ENCODE data around the gene AUTS2.
A peak's percentile ranks its signal among the peaks of the same experiment; 100 is the strongest.

Gene AUTS2

GRCh38 chr7:70374772-70375533, 776.7 kb downstream of the AUTS2 start:
- no peak for DNase-seq

DNA sequence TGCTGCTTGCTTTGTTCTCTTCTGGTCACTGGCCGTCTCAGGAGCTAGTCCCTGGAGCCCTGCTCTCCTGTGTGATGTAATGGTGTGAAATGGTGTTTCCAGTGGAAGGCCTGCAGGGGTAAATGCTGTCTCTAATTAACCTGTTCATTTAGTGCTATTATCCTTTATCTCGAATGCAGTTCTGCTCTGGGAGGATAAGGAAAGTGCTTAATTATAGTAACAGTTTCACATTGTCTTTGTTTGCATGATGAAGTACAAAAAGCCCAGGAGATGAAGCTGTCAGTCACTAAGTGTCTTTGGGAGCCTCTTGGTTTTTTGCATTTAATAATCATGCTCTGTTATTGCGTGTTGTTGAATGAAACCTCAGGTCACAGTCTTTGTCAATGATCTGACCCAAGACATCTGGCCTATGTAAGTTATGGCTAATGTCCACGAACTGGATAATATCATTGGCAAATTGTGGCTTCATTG, 778.3 kb downstream of the AUTS2 start:
- no peak for DNase-seq

- no peak for DNase-seq
Observed at GRCh38 chr7:70377957-70378356, 779.7 kb downstream of the AUTS2 start.

DNA sequence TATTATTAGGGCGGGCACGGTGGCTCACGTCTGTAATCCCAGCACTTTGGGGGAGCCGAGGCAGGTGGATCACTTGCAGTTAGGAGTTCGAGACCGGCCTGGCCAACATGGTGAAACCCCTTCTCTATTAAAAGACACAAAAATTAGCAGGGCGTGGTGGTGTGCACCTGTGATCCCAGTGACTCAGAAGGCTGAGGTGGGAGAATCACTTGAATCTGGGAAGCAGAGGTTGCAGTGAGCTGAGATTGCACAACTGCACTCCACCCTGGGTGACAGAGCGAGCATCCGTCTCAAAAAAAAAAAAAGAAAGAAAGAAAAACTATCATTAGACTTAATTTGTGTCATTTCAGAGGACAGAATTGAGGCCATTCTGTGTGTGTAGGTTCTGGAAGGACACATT, 780.9 kb downstream of the AUTS2 start:
- no peak for DNase-seq

GRCh38 chr7:70380421-70381015, 782.2 kb downstream of the AUTS2 start:
- DNase-seq = peak; percentile 64

DNA sequence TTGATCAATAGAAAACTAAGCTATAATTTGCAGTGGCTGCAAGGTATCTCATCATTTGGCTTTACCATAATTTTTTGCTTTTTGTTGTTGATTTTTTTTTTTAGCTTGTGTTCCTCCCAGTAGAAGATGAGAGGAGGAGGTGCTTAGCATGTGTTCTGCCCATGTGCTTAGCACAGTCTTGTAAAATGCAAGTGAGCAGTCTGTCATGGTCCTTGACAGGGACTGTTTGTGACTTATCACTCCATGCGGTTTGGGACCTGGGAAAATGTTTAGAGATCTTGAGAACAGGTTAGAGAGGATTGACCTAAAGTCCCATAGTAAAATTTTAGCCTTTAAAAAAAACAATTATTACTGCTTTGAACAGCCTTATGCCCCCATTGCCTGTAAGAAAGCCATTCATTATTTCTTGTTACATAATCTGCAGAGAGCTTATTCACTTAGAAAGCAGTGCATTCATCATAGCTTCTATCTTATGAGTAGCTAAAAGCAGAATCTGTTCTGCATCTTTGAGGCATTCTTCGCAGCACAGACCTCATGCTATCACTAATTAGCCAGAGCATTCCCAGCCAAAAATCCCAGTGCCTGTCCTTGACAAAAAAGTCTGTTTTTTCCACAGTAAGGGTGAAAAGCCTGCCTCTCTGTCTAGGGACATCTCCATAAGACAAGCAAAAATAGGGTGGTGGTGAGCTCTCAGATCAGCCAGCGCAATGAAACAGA, 784.9 kb downstream of the AUTS2 start:
- peak; percentile 16 for DNase-seq

- DNase-seq = no peak
Observed at GRCh38 chr7:70384024-70384423, 785.7 kb downstream of the AUTS2 start.

DNA sequence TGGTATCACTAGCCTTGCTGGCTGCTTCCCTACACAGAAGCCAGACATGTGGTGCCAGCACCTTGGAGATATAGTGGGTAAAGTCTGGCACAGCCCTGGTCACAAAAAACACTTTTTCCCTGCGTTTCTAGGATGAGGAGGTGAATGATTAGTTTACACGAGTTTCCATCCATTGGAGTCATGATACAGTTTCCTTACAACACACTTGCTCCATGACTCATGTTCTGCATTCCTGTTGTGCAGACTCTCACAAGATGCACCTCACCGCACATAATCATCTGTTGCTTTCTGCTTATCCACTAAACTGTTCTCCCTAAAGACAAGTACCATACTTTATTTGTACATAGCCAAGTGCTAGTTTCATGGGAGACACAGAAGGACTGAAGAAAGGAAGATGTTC, 786.6 kb downstream of the AUTS2 start:
- peak; percentile 79 for DNase-seq

GRCh38 chr7:70387217-70387616, 788.9 kb downstream of the AUTS2 start:
- no peak for DNase-seq

- DNase-seq = peak; percentile 21
Observed at GRCh38 chr7:70389531-70390151, 791.4 kb downstream of the AUTS2 start.

DNA sequence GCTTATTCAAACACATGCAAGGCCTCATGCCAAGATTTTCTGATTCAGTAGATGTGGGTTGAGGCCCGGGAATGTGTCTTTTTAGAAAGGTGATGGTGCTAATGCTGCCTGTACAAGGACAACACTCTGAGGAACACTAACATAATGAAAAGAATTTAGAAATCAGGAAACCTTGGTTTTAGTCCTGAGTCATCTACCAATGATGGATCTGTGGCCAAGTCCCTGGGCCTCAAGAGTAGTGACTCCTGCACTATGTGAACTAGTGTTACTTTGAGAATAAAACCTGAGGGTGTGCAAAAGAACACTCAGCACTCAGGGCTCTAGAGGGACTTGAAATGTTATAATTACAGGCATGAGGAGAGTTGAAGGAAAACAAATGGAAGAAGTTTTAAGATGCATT, 792.0 kb downstream of the AUTS2 start:
- peak; percentile 71 for DNase-seq

- peak; percentile 75 for DNase-seq
Observed at GRCh38 chr7:70392256-70392876, 794.1 kb downstream of the AUTS2 start.

- DNase-seq = no peak
Observed at GRCh38 chr7:70392877-70393435, 794.7 kb downstream of the AUTS2 start.

- DNase-seq = peak; percentile 41
Observed at GRCh38 chr7:70393956-70394355, 795.7 kb downstream of the AUTS2 start.

GRCh38 chr7:70400829-70401380, 802.6 kb downstream of the AUTS2 start:
- DNase-seq = no peak

DNA sequence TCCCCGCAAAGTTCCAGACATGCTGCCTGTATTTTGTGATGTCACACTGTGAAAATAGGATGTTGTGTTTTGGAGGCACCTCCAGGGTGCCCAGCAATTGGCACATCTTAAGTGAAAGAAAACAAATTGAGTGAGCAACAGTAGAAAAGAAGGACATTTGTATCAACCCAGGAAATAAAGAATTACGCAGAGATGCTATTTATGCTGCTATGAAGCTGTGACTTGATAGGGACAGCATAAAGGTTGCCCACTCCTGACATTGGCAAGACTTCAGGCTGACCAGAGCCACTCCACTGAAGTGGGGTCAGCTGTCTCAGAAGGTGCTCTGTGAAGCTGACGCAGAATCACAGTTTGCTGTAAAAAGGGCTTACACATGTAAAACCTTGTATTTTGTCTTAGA, 803.8 kb downstream of the AUTS2 start:
- DNase-seq = no peak

DNA sequence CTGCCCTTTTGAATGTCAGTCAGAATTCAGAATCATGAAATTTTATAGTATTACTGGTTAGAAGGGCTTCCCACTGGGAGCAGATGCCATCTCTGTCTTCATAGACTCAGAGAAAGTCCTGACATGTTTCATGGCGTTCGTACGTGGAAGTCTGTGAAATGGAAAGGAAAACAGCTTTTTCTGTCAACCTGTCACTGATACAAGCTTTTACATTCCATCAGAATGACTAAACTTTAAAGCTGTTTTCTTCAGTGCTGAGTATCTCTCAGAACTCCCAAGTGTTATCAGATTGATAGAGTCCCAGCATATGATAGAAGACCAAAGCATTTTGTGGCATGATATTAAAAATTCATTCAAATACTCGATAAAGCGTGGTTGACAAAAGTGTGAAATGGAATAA, 807.0 kb downstream of the AUTS2 start:
- peak; percentile 19 for DNase-seq

DNA sequence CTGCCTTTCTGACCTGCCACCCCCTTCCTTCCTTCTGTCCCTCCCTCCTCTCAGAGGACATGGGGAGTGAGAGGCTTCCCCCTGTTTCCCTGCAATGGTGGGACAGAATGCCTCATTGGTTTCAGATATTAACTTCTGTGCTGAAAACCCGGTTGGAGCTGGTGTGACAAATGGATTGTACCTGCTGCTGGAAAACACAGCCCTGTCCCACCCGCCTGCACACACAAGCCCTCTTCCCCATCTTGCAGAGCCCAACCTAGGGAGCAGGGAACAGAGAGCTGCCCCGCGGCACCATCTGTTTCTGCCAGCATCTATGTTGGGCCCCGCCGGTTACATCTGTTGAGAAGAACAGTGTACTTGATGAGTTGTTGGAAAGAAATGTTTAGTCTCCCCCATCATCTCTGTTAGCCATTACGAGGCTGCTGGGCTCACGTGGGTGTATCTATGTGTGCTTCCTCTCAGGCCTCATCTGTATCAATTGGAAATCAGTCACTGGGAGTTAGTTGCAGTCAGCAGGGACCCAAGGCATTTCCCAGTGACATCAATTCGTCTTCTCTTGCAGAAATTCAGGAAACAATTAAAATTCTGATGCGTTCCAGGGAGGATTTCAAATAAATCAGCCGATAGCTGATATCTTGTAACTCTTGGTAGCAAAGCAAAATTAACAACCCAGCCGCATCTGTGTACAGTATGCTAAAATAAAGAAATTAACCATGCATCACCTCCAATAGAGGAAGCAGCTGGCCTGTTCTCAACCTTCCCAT, 808.1 kb downstream of the AUTS2 start:
- DNase-seq = peak; percentile 80

GRCh38 chr7:70406950-70407209, 808.6 kb downstream of the AUTS2 start:
- no peak for DNase-seq

DNA sequence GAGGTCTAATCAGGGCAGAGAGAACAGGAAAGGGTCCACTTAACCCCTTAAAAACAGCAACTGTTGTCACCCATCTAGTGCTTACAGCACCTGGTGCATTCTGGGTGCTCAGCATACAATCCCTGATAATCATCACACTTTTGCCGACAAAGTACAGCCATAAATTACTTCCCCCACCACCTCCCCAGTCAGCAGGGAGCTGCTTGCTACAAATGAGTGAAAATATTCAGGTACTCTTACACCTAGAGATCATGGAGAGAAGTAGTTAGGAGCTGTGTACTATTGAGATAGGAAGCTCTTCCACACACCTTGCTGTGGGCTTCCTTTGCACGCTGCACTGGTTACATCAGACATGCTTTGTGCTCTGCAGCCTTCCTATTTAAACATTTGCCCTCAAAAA, 810.2 kb downstream of the AUTS2 start:
- no peak for DNase-seq

- no peak for DNase-seq
Observed at GRCh38 chr7:70408891-70409290, 810.6 kb downstream of the AUTS2 start.

Data from fibroblast of skin of right biceps (primary cell).